HepG2 (cell line): ENCODE data around the gene RGCC. TPM values are rescaled to one million over a fixed set of nuclear protein-coding genes. Genes with fewer than 3 reads are reported as not detected.

ENCODE experiments used
- ATAC-seq: fragments of 200-7000 bp; cut with Tn5 transposase; 3 replicates; pipeline ENCODE4 v1.9.1; 2020; ENCODE audit warnings: mild to moderate bottlenecking, moderate library complexity
- BruUV-seq: library from RNA; stranded (reverse); fragments of 400-500 nt; replicated peaks from 2 replicates; lab custom pipeline; 2021; lab: Mats Ljungman, UMichigan
- CTCF ChIA-PET: fragments of 300-600 bp; formaldehyde crosslinking; extraction: SDS; loops from one replicate; lab custom pipeline; 2021; ENCODE audit warnings: low total read pairs, inconsistent platforms, low intra/inter-chr PET ratio; lab: Yijun Ruan, JAX
- POLR2A ChIA-PET: fragments of 350-600 bp; sonication (Branson Sonifier 250); formaldehyde crosslinking; loops from one replicate; lab custom pipeline; 2020; ENCODE audit warnings: antibody characterized with exemption, inconsistent platforms; lab: Yijun Ruan, JAX
- DNase-seq: peaks from one replicate; pipeline ENCODE4 v3.0.0-alpha.2; 2015; ENCODE audit warnings: low spot score
- FAIRE-seq: peaks from 3 replicates; lab custom pipeline; 2011; peaks lifted over from hg19 to GRCh38; lab: Jason Lieb, UNC
- H2AFZ ChIP-seq: one replicate; pipeline ENCODE4 v1.6.1; 2011; ENCODE audit warnings: low read length, inconsistent platforms
- H3K27ac ChIP-seq: fragments of 300-600 bp; 3 replicates; pipeline ENCODE4 v1.8.0; 2011; ENCODE audit warnings: mixed run types, mild to moderate bottlenecking, mixed read lengths, low read length, inconsistent platforms; ENCODE audit not compliant: insufficient read depth; ENCODE audit errors: extremely low read length
- H3K27me3 ChIP-seq, 2 experiments: fragments of 200-600 bp in 1 of 2; 2 replicates in 1 of 2; 3 replicates in 1 of 2; pipeline versions ENCODE4 v1.6.0 to v1.8.0; 2011; ENCODE audit warnings: low read length in 2 of 2, mild to moderate bottlenecking in 2 of 2, moderate library complexity in 2 of 2, inconsistent platforms in 1 of 2; ENCODE audit not compliant: insufficient read depth in 2 of 2, control insufficient read depth in 1 of 2
- H3K36me3 ChIP-seq, 2 experiments: fragments of 200-600 bp in 1 of 2; replicated peaks in 1 of 2; 2 replicates in 1 of 2; 3 replicates in 1 of 2; pipeline versions ENCODE4 v1.5.1 to v1.8.0; 2011; ENCODE audit warnings: low read length in 2 of 2, inconsistent platforms in 1 of 2; ENCODE audit not compliant: insufficient read depth in 2 of 2, control insufficient read depth in 1 of 2
- H3K4me1 ChIP-seq: 2 replicates; pipeline ENCODE4 v1.5.1; 2012; ENCODE audit warnings: low read length, inconsistent platforms; ENCODE audit not compliant: insufficient read depth
- H3K4me2 ChIP-seq: 2 replicates; pipeline ENCODE4 v1.6.0; 2011; ENCODE audit warnings: low read depth, low read length, inconsistent platforms
- H3K4me3 ChIP-seq, 3 experiments: fragments of 200-600 bp in 1 of 3; sonication (generic), shearing (Covaris generic) in 1 of 3; replicated peaks in 1 of 3; 2 replicates each; pipeline ENCODE4 v1.5.1; 2011 to 2016; ENCODE audit warnings: low read length in 3 of 3, inconsistent platforms in 2 of 3, low read depth in 2 of 3, mild to moderate bottlenecking in 2 of 3, control low read depth in 1 of 3, mixed read lengths in 1 of 3; ENCODE audit not compliant: insufficient read depth in 1 of 3
- H3K79me2 ChIP-seq: one replicate; pipeline ENCODE4 v1.6.1; 2011; ENCODE audit warnings: low read length, inconsistent platforms; ENCODE audit not compliant: insufficient read depth
- H3K9ac ChIP-seq: 2 replicates; pipeline ENCODE4 v1.6.0; 2011; ENCODE audit warnings: mild to moderate bottlenecking, low read depth, low read length, inconsistent platforms; ENCODE audit not compliant: insufficient read depth
- H3K9me3 ChIP-seq: 2 replicates; pipeline ENCODE4 v1.5.1; 2012; ENCODE audit warnings: mild to moderate bottlenecking, low read length
- H4K20me1 ChIP-seq: 2 replicates; pipeline ENCODE4 v1.6.0; 2011; ENCODE audit warnings: inconsistent platforms, mild to moderate bottlenecking, low read length, moderate library complexity; ENCODE audit not compliant: insufficient read depth
- ARNT ChIP-seq: fragments of 450-650 bp; IDR thresholded peaks from 2 replicates; pipeline ENCODE4 v1.6.1; 2017
- BATF2 ChIP-seq: sonication (generic); formaldehyde crosslinking; IDR thresholded peaks from 2 replicates; pipeline ENCODE4 v1.8.0; 2022; ENCODE audit warnings: mild to moderate bottlenecking, missing genetic modification reagents, moderate library complexity
- ETS1 ChIP-seq: sonication (generic); formaldehyde crosslinking; IDR thresholded peaks from 2 replicates; pipeline ENCODE4 v1.4.0; 2020; ENCODE audit warnings: missing genetic modification reagents
- GABPA ChIP-seq, 2 experiments: IDR thresholded peaks; 2 replicates each; pipeline ENCODE4 v1.6.1; 2011 to 2016; ENCODE audit warnings: low read depth in 2 of 2, low read length in 1 of 2, missing biosample characterization in 1 of 2, missing genetic modification characterization in 1 of 2
- HMGA1 ChIP-seq: sonication (generic); formaldehyde crosslinking; conservative IDR thresholded peaks from 2 replicates; pipeline ENCODE4 v1.4.0; 2020; ENCODE audit warnings: missing genetic modification reagents
- HOXA5 ChIP-seq: sonication (generic); formaldehyde crosslinking; IDR thresholded peaks from 2 replicates; pipeline ENCODE4 v1.4.0; 2020; ENCODE audit warnings: missing genetic modification reagents
- KDM2A ChIP-seq: sonication (generic); formaldehyde crosslinking; IDR thresholded peaks from 2 replicates; pipeline ENCODE4 v1.4.0; 2020; ENCODE audit warnings: low read depth, missing genetic modification reagents, borderline replicate concordance
- RARA ChIP-seq: IDR thresholded peaks from 2 replicates; pipeline ENCODE4 v1.6.1; 2016; ENCODE audit warnings: missing genetic modification reagents, missing compliant biosample characterization
- SUZ12 ChIP-seq: fragments of 150-350 bp; IDR thresholded peaks from 2 replicates; pipeline ENCODE4 v1.6.1; 2014; ENCODE audit warnings: low read depth, low read length
- TAF15 ChIP-seq: fragments of 200-400 bp; formaldehyde crosslinking; IDR thresholded peaks from one replicate; pipeline ENCODE4 v1.6.1; 2018; ENCODE audit warnings: mild to moderate bottlenecking, low read depth, low read length; ENCODE audit not compliant: poor library complexity, severe bottlenecking
- ZBTB37 ChIP-seq: sonication (generic); formaldehyde crosslinking; IDR thresholded peaks from 2 replicates; pipeline ENCODE4 v1.4.0; 2020; ENCODE audit warnings: mild to moderate bottlenecking, missing genetic modification reagents
- ZNF275 ChIP-seq: sonication (generic); formaldehyde crosslinking; IDR thresholded peaks from 2 replicates; pipeline ENCODE4 v1.8.0; 2022; ENCODE audit warnings: missing genetic modification reagents, mild to moderate bottlenecking, inconsistent platforms, borderline replicate concordance
- ZNF296 ChIP-seq: sonication (generic); formaldehyde crosslinking; conservative IDR thresholded peaks from 2 replicates; pipeline ENCODE4 v1.5.0; 2020; ENCODE audit warnings: mild to moderate bottlenecking, missing genetic modification reagents
- in situ Hi-C: cut with HindIII; loops from 2 replicates; pipeline ENCODE4 v1.10.0; 2017; ENCODE audit warnings: low pct_unique_long_range_greater_than_20kb; ENCODE audit not compliant: extremely low pct_ligation_motif_present
- intact Hi-C: fragments of 100-400 bp; cut with micrococcal nuclease; formaldehyde crosslinking; loops from one replicate; pipeline ENCODE4 v1.10.0; 2022; ENCODE audit not compliant: unreplicated experiment
- polyA plus RNA-seq, 8 experiments: library from polyadenylated mRNA; depleted of rRNA in 3 of 8; stranded (reverse) in 7 of 8; unstranded in 1 of 8; fragments of >200 nt; fragmentation: Illumina TruSeq in 4 of 8; extraction: Trizol in 4 of 8; gene quantifications; 2 replicates each; pipeline versions ENCODE4 v1.2.1 to v1.2.3, GENCODE V29; 2011 to 2016; ENCODE audit warnings: low read depth in 4 of 8, missing spikeins in 1 of 8, mixed read lengths in 1 of 8; ENCODE audit not compliant: insufficient read depth in 1 of 8
- total RNA-seq, 5 experiments: library from RNA; depleted of rRNA; stranded (reverse); fragments of >200 nt; fragmentation: Illumina TruSeq; extraction: Trizol; gene quantifications; 2 replicates each; pipeline ENCODE4 v1.2.3, GENCODE V29; 2016; ENCODE audit warnings: low read depth in 1 of 5

Gene RGCC
- total and polyA plus RNA-seq, 2 of the 13 experiments (the other 11 are each of a cell fraction or from before 2014, with no cell fraction given) = 0.20 to 8.4 TPM

GRCh38 chr13:41491436-41491835 is 34.1 kb downstream of the RGCC start:
- H3K79me2 ChIP-seq = no peaks in the 10 kb centered on the region
- H3K36me3 ChIP-seq = no peaks in the 10 kb centered on the region
- intact Hi-C loops (no loop called here), in situ Hi-C loops (no loop called here)
- CTCF ChIA-PET = no interaction called here
- no peaks in the 10 kb centered on the region for H3K9me3 ChIP-seq
- DNase-seq (no peak), FAIRE-seq (no peak), ATAC-seq (no peak)
- H3K9ac ChIP-seq = no peak overlapping the region
- no peaks in the 10 kb centered on the region; a peak in 1 of 5 replicates for H3K27me3 ChIP-seq
- no peak overlapping the region for H2AFZ ChIP-seq
- H3K4me3 ChIP-seq = no peak overlapping the region
- H4K20me1 ChIP-seq = no peaks in the 10 kb centered on the region
- no peak overlapping the region for H3K4me2 ChIP-seq
- no peak overlapping the region for H3K27ac ChIP-seq
- BruUV-seq = no TSS peak
- POLR2A ChIA-PET = no interaction called here
- peaks cover 49% of the 10 kb centered on the region for H3K4me1 ChIP-seq
- no peak for TF ChIP-seq GABPA (IDR thresholded peaks at IDR 0.05; ENCODE audit: low read depth, low read length)
- TF ChIP-seq GABPA (CRISPR knock-in tag; IDR thresholded peaks at IDR 0.05; ENCODE audit: low read depth) = no peak
- no peak for TF ChIP-seq ZNF275
- no peak for TF ChIP-seq ZNF296 (CRISPR knock-in tag)
- TF ChIP-seq TAF15 = no peak
- TF ChIP-seq RARA (CRISPR knock-in tag) = no peak
- no peak for TF ChIP-seq HOXA5 (CRISPR knock-in tag)
- TF ChIP-seq ZBTB37 (CRISPR knock-in tag) = no peak
- TF ChIP-seq BATF2 = no peak
- no peak for TF ChIP-seq ARNT
- no peak for TF ChIP-seq SUZ12
- TF ChIP-seq KDM2A (CRISPR knock-in tag) = no peak
- TF ChIP-seq ETS1 (CRISPR knock-in tag) = no peak
- TF ChIP-seq HMGA1 = no peak
